ENCODE measurements around the gene SORCS1. TPM values are rescaled to one million over a fixed set of nuclear protein-coding genes. Genes with fewer than 3 reads are reported as not detected.

Gene SORCS1
- total and polyA plus RNA-seq, 2 donors (not counting 1 experiment from before 2014, with no cell fraction given), result under 0.01 to 0.01 TPM

DNA sequence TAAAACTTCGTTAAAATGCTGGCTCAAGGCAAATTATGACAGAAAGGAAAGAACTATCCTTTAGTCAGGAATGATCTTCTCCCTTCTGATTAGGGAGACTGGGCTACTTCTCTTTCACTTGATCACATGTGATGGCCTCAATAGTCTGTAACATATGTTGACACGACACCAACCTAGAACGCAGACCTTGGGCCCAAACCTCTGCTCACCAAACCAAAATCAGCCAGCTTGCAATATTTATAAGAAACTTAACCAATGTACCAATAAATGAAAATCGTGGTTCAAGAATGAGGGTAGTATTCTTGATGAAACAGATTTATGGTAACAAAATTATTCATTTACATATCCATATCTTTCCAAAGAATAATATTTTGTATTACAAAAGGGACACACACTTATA, 361.6 kb downstream of the SORCS1 start:
- H3K9ac ChIP-seq (ENCODE audit: insufficient read depth, low read length), result no peak overlapping the region
- H3K4me1 ChIP-seq (ENCODE audit: control insufficient read depth, extremely low read depth, insufficient read depth, low read length), result no peaks in the 10 kb centered on the region
- no peak overlapping the region for H3K4me2 ChIP-seq (ENCODE audit: extremely low read depth, insufficient read depth, low read length)
- H3K27ac ChIP-seq (ENCODE audit: insufficient read depth, low read length), result no peak overlapping the region
- H3K79me2 ChIP-seq (ENCODE audit: control insufficient read depth, insufficient read depth, low read length), result no peaks in the 10 kb centered on the region
- no peak for DNase-seq (ENCODE audit: low read depth in 2 of 2)
- TF ChIP-seq, protein P1, sequence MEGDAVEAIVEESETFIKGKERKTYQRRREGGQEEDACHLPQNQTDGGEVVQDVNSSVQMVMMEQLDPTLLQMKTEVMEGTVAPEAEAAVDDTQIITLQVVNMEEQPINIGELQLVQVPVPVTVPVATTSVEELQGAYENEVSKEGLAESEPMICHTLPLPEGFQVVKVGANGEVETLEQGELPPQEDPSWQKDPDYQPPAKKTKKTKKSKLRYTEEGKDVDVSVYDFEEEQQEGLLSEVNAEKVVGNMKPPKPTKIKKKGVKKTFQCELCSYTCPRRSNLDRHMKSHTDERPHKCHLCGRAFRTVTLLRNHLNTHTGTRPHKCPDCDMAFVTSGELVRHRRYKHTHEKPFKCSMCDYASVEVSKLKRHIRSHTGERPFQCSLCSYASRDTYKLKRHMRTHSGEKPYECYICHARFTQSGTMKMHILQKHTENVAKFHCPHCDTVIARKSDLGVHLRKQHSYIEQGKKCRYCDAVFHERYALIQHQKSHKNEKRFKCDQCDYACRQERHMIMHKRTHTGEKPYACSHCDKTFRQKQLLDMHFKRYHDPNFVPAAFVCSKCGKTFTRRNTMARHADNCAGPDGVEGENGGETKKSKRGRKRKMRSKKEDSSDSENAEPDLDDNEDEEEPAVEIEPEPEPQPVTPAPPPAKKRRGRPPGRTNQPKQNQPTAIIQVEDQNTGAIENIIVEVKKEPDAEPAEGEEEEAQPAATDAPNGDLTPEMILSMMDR (conservative IDR thresholded peaks at IDR 0.05 in 1 of 2, IDR thresholded peaks at IDR 0.05 in 1 of 2; ENCODE audit: low read depth in 1 of 2, low read length in 2 of 2), result no peak
- TF ChIP-seq EZH2 (IDR thresholded peaks at IDR 0.05; ENCODE audit: low read length, missing control alignments), result no peak
- no peaks in the 10 kb centered on the region for H3K36me3 ChIP-seq (ENCODE audit: control insufficient read depth, insufficient read depth, low read length)
- no peaks in the 10 kb centered on the region for H3K27me3 ChIP-seq (ENCODE audit: control insufficient read depth, insufficient read depth, low read length)
- no peak overlapping the region for H2AFZ ChIP-seq (ENCODE audit: low read length)
- no peaks in the 10 kb centered on the region for H3K9me3 ChIP-seq (ENCODE audit: control insufficient read depth, insufficient read depth, low read depth, low read length)
- no peaks in the 10 kb centered on the region for H4K20me1 ChIP-seq (ENCODE audit: control insufficient read depth, extremely low read depth, insufficient read depth, low read length)
- no peak overlapping the region for H3K4me3 ChIP-seq (replicated peaks in 1 of 4; ENCODE audit: control extremely low read depth in 1 of 4, insufficient read depth in 1 of 4, low read depth in 3 of 4, low read length in 4 of 4)

DNA sequence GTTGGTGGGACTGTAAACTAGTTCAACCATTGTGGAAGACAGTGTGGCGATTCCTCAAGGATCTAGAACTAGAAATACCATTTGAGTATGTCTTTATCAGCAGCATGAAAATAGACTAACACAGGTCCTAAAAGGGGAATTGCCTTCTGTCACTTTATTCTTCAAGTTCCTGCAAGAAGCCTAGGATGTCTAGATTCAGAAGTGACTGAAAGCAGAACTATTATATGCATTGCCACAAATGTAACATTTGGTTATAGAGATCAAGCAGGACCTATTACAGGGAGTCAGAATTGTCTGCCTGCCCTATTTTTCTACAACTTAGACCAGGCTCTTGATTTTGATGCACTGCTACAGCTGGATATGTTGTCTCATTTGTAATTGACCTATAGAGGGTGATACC, 364.7 kb downstream of the SORCS1 start:
- Histone ChIP-seq H3K36me3 (ENCODE audit: control insufficient read depth, insufficient read depth, low read length) (no peaks in the 10 kb centered on the region), H2AFZ (ENCODE audit: low read length) (no peak overlapping the region), H4K20me1 (ENCODE audit: control insufficient read depth, extremely low read depth, insufficient read depth, low read length) (no peaks in the 10 kb centered on the region), H3K79me2 (ENCODE audit: control insufficient read depth, insufficient read depth, low read length) (no peaks in the 10 kb centered on the region), H3K4me2 (ENCODE audit: extremely low read depth, insufficient read depth, low read length) (no peak overlapping the region), H3K9ac (ENCODE audit: insufficient read depth, low read length) (no peak overlapping the region), H3K27ac (ENCODE audit: insufficient read depth, low read length) (no peak overlapping the region), H3K4me1 (ENCODE audit: control insufficient read depth, extremely low read depth, insufficient read depth, low read length) (no peaks in the 10 kb centered on the region), H3K9me3 (ENCODE audit: control insufficient read depth, insufficient read depth, low read depth, low read length) (no peaks in the 10 kb centered on the region), H3K27me3 (ENCODE audit: control insufficient read depth, insufficient read depth, low read length) (no peaks in the 10 kb centered on the region), H3K4me3 (replicated peaks in 1 of 4; ENCODE audit: control extremely low read depth in 1 of 4, insufficient read depth in 1 of 4, low read depth in 3 of 4, low read length in 4 of 4) (no peak overlapping the region)
- DNase-seq (ENCODE audit: low read depth in 2 of 2), result no peak
- TF ChIP-seq, protein P1 (conservative IDR thresholded peaks at IDR 0.05 in 1 of 2, IDR thresholded peaks at IDR 0.05 in 1 of 2; ENCODE audit: low read depth in 1 of 2, low read length in 2 of 2), result no peak
- TF ChIP-seq EZH2 (IDR thresholded peaks at IDR 0.05; ENCODE audit: low read length, missing control alignments), result no peak

DNA sequence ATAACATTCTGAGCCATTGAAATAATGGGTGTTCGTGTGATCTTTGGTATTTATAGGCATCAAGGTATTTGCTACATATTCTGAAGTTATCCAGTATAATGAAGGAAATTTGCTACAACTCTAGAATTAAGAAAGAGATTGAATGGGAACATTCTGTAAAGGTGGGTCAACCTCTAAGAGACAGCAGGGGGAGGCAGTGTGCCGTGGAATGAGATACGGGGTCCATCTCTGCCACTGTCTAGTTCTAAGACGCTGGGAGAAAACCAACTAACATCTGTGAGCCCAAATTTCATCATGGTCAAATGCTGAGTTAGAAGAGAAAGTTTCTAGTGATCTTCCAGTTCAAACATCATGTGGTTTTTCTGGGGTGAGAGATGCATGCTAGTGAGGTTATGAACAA, 368.9 kb downstream of the SORCS1 start:
- no peaks in the 10 kb centered on the region for H4K20me1 ChIP-seq (ENCODE audit: control insufficient read depth, extremely low read depth, insufficient read depth, low read length)
- no peak overlapping the region for H3K4me2 ChIP-seq (ENCODE audit: extremely low read depth, insufficient read depth, low read length)
- H3K27ac ChIP-seq (ENCODE audit: insufficient read depth, low read length), result no peak overlapping the region
- no peak overlapping the region for H2AFZ ChIP-seq (ENCODE audit: low read length)
- no peaks in the 10 kb centered on the region for H3K27me3 ChIP-seq (ENCODE audit: control insufficient read depth, insufficient read depth, low read length)
- DNase-seq (ENCODE audit: low read depth in 2 of 2), result no peak
- H3K36me3 ChIP-seq (ENCODE audit: control insufficient read depth, insufficient read depth, low read length), result no peaks in the 10 kb centered on the region
- TF ChIP-seq, protein P1 (conservative IDR thresholded peaks at IDR 0.05 in 1 of 2, IDR thresholded peaks at IDR 0.05 in 1 of 2; ENCODE audit: low read depth in 1 of 2, low read length in 2 of 2), result no peak
- H3K9me3 ChIP-seq (ENCODE audit: control insufficient read depth, insufficient read depth, low read depth, low read length), result no peaks in the 10 kb centered on the region
- no peak overlapping the region for H3K9ac ChIP-seq (ENCODE audit: insufficient read depth, low read length)
- no peaks in the 10 kb centered on the region for H3K79me2 ChIP-seq (ENCODE audit: control insufficient read depth, insufficient read depth, low read length)
- no peaks in the 10 kb centered on the region for H3K4me1 ChIP-seq (ENCODE audit: control insufficient read depth, extremely low read depth, insufficient read depth, low read length)
- H3K4me3 ChIP-seq (replicated peaks in 1 of 4; ENCODE audit: control extremely low read depth in 1 of 4, insufficient read depth in 1 of 4, low read depth in 3 of 4, low read length in 4 of 4), result no peak overlapping the region
